HG03432 (cell line): Measurements from ENCODE around the gene ATP23.

Experiments used
- ATAC-seq: cut with Tn5 transposase; IDR thresholded peaks from one replicate; pipeline ENCODE4 v1.9.1; 2021; ENCODE audit warnings: mild to moderate bottlenecking, moderate library complexity; ENCODE audit not compliant: unreplicated experiment

ATP23 gene

GRCh38 chr12:57907281-57907680 lies 34.1 kb upstream of the ATP23 start:
- ATAC-seq: no peak

GRCh38 chr12:57908511-57908910 lies 32.9 kb upstream of the ATP23 start:
- no peak for ATAC-seq

GRCh38 chr12:57909056-57909455 lies 32.3 kb upstream of the ATP23 start:
- ATAC-seq: no peak

GRCh38 chr12:57909611-57910010 lies 31.8 kb upstream of the ATP23 start:
- ATAC-seq: no peak

- ATAC-seq: no peak
Observed at GRCh38 chr12:57918147-57918546, 23.2 kb upstream of the ATP23 start.

- ATAC-seq: no peak
Observed at GRCh38 chr12:57927086-57927485, 14.3 kb upstream of the ATP23 start.

GRCh38 chr12:57929092-57929830 lies 12.1 kb upstream of the ATP23 start:
- no peak for ATAC-seq

- no peak for ATAC-seq
Observed at GRCh38 chr12:57934819-57935218, 6.5 kb upstream of the ATP23 start.

- ATAC-seq: no peak
Observed at GRCh38 chr12:57935331-57935730, 6.0 kb upstream of the ATP23 start.

GRCh38 chr12:57935839-57936512 lies 5.4 kb upstream of the ATP23 start:
- ATAC-seq: peak; percentile 99

- ATAC-seq: no peak
Observed at GRCh38 chr12:57936513-57936883, 4.9 kb upstream of the ATP23 start.

- ATAC-seq: no peak
Observed at GRCh38 chr12:57939291-57939690, 2.1 kb upstream of the ATP23 start.

- no peak for ATAC-seq
Observed at GRCh38 chr12:57940052-57940914, 1.1 kb upstream of the ATP23 start.

GRCh38 chr12:57940915-57941164 lies 527 bp upstream of the ATP23 start:
- ATAC-seq: no peak

- ATAC-seq: no peak
Observed at GRCh38 chr12:57943438-57944080, 2.2 kb downstream of the ATP23 start.

- no peak for ATAC-seq
Observed at GRCh38 chr12:57944313-57945023, 3.1 kb downstream of the ATP23 start.

- no peak for ATAC-seq
Observed at GRCh38 chr12:57952766-57953165, 11.4 kb downstream of the ATP23 start.

GRCh38 chr12:57954768-57955167 lies 13.4 kb downstream of the ATP23 start:
- no peak for ATAC-seq

GRCh38 chr12:57958061-57958657 lies 16.8 kb downstream of the ATP23 start:
- no peak for ATAC-seq

- no peak for ATAC-seq
Observed at GRCh38 chr12:57964421-57964820, 23.1 kb downstream of the ATP23 start.
